KBM-7 (cell line): ENCODE measurements around the gene SOCS6.

Source experiments
- DNase-seq: peaks from one replicate; pipeline ENCODE4 v3.0.0-alpha.2; 2015
- in situ Hi-C: fragments of 300-500 bp; cut with MboI; formaldehyde crosslinking; loops from 2 replicates; pipeline ENCODE4 v1.14.3; 2020; ENCODE audit warnings: low sequenced_read_pairs, low pct_unique_long_range_greater_than_20kb, mixed read lengths

The SOCS6 gene

GRCh38 chr18:70287731-70288130 lies 1.1 kb upstream of the SOCS6 start:
- no peak for DNase-seq
- in situ Hi-C loops: no loop called here

GRCh38 chr18:70288171-70288850 lies 534 bp upstream of the SOCS6 start:
- DNase-seq: peak; percentile 30
- in situ Hi-C loops: no loop called here

GRCh38 chr18:70289351-70290312 lies 787 bp downstream of the SOCS6 start:
- peak; percentile 38 for DNase-seq
- in situ Hi-C loops: no loop called here

GRCh38 chr18:70290482-70291294 lies 1.8 kb downstream of the SOCS6 start:
- in situ Hi-C loops: no loop called here
- no peak for DNase-seq

- no peak for DNase-seq
- in situ Hi-C loops: no loop called here
These were observed 2.4 kb downstream of the SOCS6 start for GRCh38 chr18:70291295-70291574.

- no peak for DNase-seq
- in situ Hi-C loops: no loop called here
These were observed 3.8 kb downstream of the SOCS6 start for GRCh38 chr18:70292628-70293027.

GRCh38 chr18:70293166-70293565 lies 4.3 kb downstream of the SOCS6 start:
- no peak for DNase-seq
- in situ Hi-C loops: no loop called here

GRCh38 chr18:70294471-70295191 lies 5.8 kb downstream of the SOCS6 start:
- in situ Hi-C loops: no loop called here
- DNase-seq: no peak

GRCh38 chr18:70295192-70296188 lies 6.6 kb downstream of the SOCS6 start:
- in situ Hi-C loops: no loop called here
- no peak for DNase-seq

GRCh38 chr18:70296289-70296688 lies 7.4 kb downstream of the SOCS6 start:
- in situ Hi-C loops: no loop called here
- no peak for DNase-seq

- no peak for DNase-seq
- in situ Hi-C loops: no loop called here
These were observed 7.9 kb downstream of the SOCS6 start for GRCh38 chr18:70296781-70297180.

GRCh38 chr18:70299393-70299792 lies 10.5 kb downstream of the SOCS6 start:
- DNase-seq: no peak
- in situ Hi-C loops: no loop called here

- no peak for DNase-seq
- in situ Hi-C loops: no loop called here
These were observed 12.8 kb downstream of the SOCS6 start for GRCh38 chr18:70301667-70302066.

- in situ Hi-C loops: no loop called here
- no peak for DNase-seq
These were observed 19.9 kb downstream of the SOCS6 start for GRCh38 chr18:70308555-70309294.

GRCh38 chr18:70310560-70311320 lies 21.9 kb downstream of the SOCS6 start:
- no peak for DNase-seq
- in situ Hi-C loops: no loop called here

- in situ Hi-C loops: no loop called here
- no peak for DNase-seq
These were observed 22.9 kb downstream of the SOCS6 start for GRCh38 chr18:70311726-70312125.

- in situ Hi-C loops: no loop called here
These were observed 24.8 kb downstream of the SOCS6 start for GRCh38 chr18:70313640-70314039.

More at GRCh38 chr18:70313640-70314039, 24.8 kb downstream of the SOCS6 start:
- DNase-seq: no peak
